DMS153 treated with DMSO at 0.1 percent for 48 hours (cell line): ENCODE results near the gene SRC.

Source experiments
- DNase-seq: peaks from one replicate; lab custom pipeline; 2025; ENCODE audit not compliant: unreplicated experiment; lab: John Stamatoyannopoulos, UW

SRC gene

DNA sequence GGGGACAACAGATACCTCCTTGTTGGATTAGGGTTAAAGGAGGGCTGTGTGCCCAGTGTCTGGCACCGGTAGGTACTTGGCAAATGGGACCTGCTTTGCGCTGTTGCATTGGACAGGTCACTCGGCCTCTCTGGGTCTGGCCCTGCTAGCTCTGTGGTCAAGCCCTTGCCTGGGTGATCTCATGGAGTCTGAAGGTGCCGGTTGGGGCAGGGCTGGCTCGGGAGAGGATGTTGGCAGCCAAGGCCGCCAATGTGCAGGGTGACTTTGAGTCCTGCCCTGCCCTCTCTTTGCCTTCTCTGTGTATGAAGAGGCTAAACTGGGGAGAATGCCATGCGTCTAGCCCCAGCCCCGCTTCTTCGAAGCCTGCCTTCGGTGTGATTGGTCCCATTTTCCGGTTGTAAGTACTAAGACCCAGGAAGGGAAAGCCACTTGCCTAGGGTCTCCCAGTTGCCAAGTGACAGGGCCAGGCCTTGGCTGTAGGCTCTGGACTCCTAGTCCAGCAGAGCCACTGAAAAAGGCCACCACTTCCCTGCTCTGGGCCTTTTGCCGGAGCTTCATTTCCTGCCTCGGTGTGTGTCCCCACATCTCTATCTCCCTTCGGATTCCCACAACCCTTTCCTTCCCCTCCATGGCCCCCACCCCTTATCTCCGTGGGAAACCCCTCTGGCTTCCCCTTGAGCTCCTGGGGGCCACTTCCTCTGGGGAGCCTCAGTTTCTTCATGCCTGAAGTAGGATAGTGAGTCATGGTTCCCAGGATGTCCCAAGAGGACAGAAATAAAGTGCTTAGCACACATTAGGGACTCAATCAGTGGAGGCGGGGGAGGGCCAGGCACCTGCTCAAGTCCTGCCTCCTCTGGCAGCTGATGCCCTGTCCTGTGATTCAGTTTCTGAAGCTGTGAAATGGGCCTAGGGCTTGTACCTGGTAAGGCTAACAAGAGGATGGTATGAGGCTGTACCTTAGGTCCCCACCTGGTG lies 3.9 kb downstream of the SRC start:
- DNase-seq = no peak

DNA sequence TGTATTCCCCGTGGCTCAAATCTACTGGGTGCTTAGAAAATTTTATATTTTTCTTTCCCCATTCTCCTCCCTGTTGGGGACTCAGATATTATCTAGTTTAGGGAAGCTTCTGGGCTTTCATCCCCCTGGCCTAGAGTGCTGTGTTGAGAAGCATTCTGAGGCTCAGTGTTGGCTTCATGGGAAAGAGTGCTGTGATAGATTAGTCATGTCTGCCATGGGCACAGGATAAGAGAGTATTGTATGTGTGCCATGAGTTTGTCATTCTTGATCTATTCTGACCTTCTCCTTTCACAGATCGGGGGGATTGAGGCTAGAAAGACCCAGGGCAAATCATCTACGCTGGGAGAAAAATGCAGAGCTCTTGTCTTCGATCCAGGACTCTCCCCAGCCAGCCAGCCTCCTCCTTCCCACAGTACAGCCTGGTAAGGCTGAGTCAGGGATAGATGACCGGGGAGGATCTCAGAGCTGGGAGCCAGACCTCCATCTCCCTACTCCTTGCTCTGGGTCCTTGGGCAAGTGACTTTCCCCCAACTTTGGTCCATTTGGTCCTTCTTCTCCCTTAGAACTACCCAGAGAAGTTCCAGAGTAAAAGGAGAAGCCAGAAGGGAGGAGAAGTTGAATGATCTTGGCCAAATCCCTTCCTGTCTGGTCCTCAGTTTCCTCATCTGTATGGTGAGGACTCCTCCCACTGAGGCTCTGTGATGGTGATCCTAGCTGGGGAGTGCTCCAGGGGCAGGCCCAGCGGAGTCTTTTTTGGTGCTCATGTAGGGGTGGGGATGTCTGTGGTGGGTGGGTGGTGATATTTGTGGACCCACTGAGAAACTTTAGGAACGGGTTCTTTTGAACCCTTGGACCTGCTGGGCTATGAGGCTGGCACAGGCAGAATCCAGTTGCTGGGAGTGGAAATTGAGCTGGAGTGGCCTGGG lies 5.0 kb downstream of the SRC start:
- no peak for DNase-seq

DNA sequence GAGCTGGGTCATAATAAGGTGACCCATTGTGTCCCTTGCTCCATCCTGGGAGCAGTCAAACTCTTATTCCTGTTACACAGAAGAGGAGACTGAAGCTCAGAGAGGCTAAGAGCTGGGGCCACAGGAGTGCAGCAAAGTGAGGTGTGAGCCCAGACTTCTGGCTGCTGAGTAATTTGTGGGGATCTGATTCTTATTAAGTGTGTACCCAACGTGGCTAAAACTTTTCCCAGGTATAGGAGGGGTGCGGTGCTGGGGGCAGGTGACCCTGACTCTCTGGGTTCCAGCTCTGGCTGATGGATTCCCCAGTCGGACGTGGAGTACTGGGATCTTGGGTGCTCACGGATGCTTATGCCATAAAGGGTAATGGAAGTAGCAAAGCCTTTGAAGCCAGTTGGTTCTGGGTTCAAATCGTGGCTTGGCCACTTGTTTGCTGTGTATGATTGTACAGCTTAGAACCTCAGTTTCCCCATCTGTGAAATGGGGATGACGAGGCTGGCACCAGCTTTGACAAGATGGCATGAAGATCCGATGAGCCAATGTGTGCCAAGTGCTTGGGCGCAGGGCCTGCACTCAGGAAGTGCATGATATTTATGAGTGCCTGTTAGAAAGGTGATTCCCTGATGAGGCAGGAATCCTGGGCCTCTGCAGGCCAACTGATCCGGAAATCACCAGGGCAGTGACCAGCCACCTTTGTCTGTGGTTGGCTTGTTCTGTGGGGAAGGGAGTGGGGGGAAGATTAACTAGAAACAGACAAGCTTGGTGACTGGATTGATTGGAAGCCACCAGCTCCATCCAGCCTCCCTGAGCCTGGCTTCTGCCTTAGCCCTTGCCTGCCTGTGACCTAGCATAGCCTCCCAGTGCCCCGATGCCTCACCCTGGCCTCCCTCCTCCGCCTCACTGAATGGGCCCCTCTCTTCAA lies 6.0 kb downstream of the SRC start:
- no peak for DNase-seq

DNA sequence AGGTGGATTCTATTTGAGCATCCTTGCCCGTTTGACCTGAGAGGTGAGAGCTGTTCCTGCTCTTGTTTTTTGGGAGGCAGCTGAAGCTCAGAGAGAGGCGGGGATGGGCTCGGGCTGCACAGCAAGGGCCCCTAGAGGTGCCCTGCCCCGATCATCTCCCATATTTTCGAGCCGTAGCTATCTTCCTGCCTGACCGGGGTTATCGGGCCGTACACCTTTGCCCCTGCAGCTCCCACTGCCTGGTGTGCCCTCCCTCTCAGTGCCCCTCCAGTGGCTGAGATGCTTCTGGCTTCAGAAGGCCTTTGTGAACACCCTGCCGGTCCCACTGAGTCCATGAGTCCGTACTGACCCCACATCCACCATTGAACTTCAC lies 6.7 kb downstream of the SRC start:
- DNase-seq = no peak

DNA sequence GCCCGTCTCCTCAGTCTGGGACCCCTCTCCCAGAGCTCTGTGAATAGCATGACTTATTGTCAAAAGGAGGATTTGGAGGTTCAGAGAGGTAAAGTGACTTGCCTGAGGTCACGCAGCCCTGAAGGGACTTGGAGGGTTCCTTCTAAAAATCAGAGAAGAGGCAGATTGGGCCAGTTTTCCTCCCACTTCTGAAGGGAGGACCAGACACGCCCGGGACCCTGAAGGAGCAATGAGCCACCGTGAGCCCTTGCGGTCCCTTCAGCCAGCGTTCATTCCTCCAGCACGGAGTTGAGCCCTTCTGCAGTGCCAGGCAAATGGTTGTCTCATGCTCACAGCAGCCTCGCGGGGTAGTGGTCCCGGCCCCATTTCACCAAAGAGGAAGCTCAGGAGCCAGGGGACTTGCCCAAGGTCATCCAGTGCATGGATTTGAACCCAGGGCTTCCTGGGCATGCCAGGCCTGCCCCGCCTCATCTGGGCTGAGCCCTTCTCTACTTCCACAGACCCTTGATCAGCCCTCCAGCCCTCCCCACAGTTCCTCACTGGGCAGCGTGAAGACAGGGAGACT lies 7.4 kb downstream of the SRC start:
- DNase-seq = no peak

DNA sequence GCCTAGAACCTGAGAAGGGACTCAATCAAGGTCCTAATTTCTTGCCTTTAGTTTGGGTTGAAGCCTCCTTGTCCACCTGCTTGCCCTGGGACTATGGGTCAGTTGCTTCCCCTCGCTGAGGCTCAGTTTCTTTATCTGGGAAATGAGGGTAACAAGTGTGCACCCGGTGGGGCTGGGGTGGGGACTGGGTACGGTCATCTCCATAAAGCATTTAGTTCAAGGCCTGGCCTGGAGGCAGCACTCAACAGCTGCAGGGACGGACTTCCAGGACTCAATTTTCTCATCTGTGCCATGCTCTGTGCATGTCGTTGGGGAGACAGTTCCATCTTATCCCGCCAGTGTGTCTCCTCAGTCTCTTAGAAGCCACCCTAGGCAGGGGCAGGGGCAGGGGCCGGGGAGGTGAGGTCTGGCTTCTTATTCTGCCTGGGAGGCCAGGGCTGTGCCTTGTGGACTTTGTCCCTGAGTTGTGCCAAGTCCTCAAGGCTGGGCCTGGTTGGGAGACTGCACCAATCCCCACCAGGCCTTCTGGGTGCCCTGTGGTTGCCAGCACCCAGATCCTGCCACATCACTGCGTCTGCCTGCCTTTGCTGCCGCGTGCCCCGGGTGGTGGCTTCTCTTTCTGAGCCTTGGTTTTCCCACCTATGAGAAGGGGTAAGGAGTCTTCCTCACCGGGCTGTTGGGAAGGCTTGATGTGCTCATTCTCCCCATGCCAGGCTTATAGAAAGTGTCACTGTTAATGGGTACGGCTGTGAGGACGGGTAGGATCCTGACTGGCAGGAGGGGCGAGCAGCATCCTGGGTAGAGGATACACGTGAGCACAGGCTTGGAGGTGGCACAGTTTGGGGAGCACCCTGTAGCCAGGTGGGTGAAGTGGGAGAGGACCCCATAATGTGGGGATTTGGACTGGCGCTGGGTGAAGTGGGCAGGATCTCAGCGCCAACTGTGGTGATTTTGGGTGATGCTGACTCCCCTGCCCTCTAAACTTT lies 8.6 kb downstream of the SRC start:
- no peak for DNase-seq

DNA sequence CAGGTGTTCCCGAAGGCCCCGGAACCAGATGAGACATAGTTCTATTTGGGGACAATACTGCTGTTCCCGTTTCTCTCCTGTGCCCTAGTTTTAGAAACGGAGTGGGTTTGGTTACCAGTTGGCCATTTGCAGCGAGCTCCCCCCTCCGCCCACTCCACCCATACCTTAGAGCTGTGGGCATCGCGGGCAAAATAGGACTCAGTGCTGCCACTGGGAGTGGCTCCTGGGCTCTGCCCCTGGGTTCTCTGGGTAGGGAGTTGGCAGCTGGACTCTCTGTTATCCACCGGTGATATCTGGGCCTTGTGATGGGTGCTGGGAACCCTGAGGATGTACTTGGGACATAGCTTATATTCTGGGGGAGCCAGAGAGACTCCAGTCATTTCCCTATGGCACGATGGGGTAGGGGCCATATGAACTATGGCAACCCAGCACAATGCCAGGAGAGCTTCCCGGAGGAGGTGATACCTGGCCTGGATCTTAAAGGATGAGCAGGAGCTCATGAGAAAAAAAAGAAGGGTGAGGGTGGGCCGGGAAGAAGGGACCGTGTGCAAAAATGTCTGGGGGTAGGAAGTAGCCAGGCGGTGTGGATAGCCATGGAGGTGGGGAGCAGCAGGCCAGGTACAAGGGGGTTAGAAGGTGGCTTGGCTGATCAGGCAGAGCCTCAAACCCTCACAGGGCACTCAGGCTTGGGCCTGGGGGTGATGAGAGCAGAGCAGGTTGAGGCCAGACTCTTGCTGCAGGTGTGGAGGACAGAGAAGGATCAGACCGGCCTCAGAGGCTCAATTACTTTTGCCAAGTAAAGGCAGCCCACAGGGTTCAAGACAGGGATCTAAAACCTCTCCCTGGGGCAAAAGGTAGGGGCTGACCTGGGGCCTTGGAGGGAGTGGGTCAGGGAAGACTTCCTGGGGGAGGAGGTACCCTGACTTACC lies 9.6 kb downstream of the SRC start:
- no peak for DNase-seq

DNA sequence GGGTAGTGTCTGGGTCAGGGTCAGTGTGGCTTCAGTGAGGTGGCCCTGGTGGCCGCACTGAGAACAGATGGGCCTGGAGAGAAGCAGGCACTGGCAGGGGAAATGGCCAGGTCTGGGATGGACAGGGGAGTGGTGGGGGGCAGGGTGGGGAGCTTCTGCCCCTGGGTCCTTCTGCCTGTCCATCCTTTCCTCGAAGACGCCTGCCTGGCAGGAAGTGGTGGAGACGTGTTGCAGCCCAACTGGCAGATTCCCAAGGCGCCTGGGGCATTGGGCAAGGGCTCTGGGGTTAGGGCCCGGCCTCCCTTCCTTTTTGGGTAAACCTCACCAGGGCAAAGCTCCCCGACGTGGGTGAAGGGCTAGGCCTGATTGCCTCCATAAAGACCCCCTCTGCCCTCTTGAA lies 10.4 kb downstream of the SRC start:
- DNase-seq = no peak

DNA sequence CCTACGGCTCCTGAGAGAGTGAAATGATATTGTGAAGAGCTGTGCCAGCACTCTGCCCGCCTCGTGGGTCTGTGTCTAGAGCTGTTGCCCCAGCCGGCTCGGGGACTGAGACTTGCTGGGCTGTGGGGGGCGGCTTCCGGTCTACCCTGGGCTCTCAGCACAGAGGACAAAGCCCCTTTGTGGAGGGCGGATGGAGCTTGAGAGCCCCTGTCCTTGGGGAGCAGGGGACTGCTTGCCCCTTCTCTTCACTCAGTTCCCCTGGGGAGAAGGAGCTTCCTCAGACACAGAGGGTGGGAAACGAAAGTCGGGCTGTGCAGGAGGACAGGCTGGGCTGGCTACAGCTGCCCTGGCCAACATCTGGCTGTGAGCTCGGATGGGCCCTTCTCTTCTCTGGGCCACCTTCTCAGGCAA lies 11.0 kb downstream of the SRC start:
- no peak for DNase-seq

DNA sequence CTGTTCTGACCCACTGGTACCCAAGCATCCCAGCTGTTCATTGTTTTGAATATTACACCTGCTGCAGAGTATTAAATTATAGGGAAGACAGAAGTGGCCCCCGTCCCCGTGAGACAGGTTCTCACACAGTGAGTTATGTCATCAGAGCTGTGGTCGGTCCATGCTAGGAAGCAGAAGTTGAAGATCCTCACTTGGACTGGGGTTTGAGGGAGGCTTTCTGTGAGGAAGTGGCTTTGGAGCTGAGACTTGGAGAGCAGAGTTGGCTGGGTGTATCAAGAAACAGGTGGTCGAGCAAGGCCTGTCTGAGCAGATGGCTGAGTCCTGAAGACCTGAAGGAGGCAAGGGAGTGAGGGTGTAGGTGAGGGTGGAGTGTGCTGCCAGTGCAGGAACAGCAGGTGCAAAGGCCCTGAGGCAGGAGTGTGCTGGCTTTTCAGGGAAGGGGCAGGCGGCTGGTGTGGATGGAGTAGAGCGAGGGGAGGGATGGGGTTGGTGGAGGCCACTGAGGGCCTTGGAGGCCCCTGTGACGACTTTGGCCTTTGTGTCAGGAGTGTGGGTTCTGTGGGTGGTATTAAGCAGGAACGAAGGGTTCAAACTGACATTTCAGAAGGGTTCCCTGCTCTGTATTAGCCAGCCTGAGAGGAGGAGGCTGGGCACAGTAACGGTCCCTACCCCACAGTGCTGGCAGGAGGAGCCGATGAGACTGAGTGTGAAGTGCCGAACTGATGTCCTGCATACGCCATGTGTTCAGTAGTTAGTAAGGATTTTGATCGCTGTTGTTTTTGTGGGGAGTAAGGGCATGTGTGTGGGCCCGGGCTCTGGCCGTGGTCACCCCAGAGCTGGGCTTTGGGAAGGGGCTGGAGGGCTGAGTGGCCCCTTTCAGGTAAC lies 11.8 kb downstream of the SRC start:
- no peak for DNase-seq

DNA sequence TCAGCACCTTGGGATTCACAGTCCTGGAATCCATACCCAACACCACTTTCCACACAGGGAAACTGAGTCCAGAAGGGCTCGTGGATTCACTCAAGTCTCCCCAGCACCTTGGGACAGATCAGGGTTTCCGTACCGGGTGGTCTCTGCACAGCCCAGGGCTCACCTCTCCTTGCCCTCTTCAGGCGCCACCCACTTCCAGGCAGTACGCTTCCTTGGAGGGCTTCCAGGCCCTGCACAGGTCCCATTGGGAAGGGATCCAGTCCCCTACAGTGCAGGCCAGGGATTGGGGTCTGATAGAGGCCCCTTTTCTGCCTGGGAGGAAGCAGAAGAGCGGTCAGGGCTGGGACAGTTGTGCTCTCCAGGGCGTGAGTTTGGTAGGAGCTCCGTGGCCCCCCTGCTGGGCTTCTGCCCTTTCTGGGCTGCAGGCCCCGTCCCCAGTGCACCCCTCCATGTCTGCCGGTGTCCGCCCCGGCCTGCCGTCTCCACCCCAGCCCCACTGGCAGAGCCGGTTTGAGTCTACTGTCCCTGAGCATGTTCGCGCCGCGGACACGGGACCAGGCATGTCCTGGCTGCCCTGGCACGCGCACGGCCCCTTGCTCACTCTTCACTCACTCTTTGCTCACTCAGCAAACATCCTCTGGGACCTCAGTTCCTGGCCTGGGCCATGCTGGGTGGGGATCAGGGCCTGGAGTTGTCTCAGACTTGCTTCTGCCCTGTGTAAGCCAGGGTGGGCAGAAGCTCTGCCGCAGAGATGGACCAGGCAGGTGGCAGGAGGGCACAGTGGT lies 12.6 kb downstream of the SRC start:
- no peak for DNase-seq

DNA sequence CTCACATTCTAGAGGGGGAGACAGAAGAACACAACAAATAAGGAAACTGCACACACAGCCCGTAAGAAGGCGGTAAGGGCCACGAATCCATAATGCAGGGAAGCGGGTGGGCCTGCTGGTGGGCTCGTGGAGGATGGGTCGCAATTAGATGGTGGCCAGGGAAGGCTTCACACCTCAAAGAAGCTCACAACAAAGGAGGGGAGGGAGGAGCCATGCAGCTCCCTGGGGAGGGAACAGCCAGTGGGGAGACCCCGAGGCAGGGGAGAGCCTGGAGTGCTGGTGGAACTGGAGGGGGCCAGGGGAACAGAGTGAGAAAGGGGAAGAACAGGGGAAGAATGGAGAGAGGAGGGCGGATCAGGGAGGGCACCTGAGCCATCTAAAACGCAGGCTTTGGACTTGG lies 13.4 kb downstream of the SRC start:
- DNase-seq = no peak

DNA sequence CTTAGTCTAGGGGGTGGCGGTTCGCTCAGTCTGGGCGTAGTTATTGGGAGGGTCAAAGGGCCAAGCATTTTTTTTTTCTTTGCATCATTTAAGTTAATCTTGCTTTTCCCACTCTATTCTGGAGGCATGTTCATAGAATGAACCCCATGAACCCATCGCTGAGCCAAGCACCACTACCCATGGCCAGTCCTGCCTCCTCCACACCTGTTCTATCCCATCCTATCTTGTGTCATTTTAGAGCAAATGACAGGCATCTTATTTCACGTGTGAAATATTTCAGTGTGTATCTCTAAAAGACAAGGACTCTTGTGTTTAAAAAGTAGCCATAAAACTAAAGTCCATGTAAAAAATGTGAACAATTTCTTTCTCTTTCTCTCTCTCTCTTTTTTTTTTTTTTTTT lies 13.9 kb downstream of the SRC start:
- no peak for DNase-seq

DNA sequence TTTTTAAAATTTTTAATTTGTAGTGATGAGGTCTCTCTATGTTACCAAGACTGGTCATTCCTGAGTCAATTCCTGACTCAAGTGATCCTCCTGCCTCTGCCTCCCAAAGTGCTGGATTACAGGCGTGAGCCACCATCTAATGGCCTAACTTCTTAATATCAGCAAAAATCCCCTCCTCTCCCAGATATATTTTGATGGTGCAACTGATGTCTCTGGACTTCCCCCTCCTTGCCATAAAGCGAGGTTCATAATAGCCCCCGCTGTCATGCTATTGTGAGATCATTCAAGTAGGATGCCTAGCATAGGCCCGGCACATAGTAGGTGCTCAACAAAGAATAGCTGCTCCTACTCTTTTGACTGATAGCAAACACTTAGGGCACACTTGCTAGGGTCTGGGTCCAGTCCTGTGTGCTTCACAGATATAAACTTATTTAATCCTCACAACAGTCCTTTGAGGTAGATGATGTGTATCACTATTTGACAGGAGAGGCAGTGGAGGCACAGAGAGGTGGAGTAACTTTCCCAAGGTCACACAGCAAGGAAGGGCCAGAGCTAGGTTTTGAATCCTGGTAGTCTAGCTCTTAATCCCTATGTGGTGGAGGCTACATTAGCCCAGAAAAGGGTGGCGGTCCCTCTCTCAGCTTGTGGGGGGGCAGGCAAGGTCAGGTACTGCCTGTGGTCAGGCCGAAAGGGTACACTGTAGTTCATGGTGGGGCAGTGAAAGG lies 14.6 kb downstream of the SRC start:
- DNase-seq = no peak

DNA sequence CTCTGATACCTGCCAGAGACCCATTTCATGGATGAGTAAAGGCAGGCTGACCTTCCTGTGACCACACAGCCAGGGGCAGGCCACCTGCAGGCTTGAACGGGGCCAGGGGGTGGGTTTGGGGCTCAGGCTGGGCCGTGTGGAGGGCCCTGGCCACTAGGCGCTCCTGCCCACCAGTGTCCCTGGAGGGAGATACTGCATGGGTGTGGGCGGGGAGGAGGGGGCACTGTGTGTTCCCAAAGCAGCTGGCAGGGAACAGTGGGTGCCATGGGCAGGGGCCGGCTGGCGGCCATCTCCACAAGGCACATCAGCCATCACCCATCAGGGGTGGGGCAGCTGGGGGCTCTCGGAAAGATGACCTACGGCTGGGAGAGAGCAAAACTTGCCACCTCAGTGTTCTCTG lies 15.4 kb downstream of the SRC start:
- no peak for DNase-seq

DNA sequence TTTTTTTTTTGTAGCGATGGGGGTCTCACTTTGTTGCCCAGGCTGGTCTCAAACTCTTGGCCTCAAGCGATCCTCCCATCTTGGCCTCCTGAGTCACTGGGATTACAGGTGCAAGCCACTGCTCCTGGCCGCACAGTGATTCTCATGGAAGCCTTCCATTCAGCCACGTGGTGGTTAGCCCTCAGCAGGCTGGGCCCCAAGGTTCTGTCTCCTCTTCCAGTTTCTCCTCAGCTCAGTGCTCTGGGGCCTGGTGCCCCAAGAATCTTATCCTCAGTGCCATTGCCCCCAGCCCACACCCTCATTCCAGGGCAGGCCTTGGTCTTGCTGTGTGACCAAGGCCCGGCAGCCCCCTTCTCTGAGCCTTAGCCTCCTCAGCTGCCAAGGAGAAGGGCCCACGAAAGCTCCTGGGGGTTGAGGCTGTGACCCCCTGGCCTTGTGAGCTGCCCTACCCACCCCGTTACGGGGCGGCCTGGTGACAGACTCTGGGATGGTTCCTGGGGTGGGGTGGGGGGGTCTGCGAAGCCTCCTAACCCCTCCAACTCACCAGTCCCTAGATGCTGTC lies 16.4 kb downstream of the SRC start:
- no peak for DNase-seq
